Neural progenitor cell (in vitro differentiated cells): Measurements from ENCODE around the gene NPC2. TPM values are rescaled to one million over a fixed set of nuclear protein-coding genes. Genes with fewer than 3 reads are reported as not detected.

Experiments used
- DNase-seq: peaks from one replicate; pipeline ENCODE4 v3.0.0-alpha.2; 2016; ENCODE audit warnings: low spot score
- H2AFZ ChIP-seq: fragments of 200-600 bp; sonication (generic); replicated peaks from 2 replicates; pipeline ENCODE4 v1.6.1; 2016; ENCODE audit warnings: antibody characterized with exemption
- H3F3A ChIP-seq: fragments of 200-600 bp; sonication (generic); 2 replicates; pipeline ENCODE4 v1.6.1; 2016; ENCODE audit warnings: antibody characterized with exemption, low read depth
- H3K27ac ChIP-seq: fragments of 200-600 bp; sonication (generic); 2 replicates; pipeline ENCODE4 v1.5.1; 2016; ENCODE audit warnings: mild to moderate bottlenecking
- H3K27me3 ChIP-seq: fragments of 200-600 bp; sonication (generic); 2 replicates; pipeline ENCODE4 v1.6.1; 2016; ENCODE audit warnings: mild to moderate bottlenecking, moderate library complexity
- H3K36me3 ChIP-seq: fragments of 200-600 bp; sonication (generic); 2 replicates; pipeline ENCODE4 v1.5.1; 2016
- H3K4me1 ChIP-seq: fragments of 200-600 bp; sonication (generic); 2 replicates; pipeline ENCODE4 v1.6.1; 2016; ENCODE audit warnings: mixed run types
- H3K4me2 ChIP-seq: fragments of 200-600 bp; sonication (generic); 2 replicates; pipeline ENCODE4 v1.6.1; 2016
- H3K4me3 ChIP-seq: fragments of 200-600 bp; sonication (generic); 2 replicates; pipeline ENCODE4 v1.5.1; 2016
- H3K79me2 ChIP-seq: fragments of 200-600 bp; sonication (generic); 2 replicates; pipeline ENCODE4 v1.6.1; 2016; ENCODE audit warnings: low read depth
- H3K9ac ChIP-seq: fragments of 200-600 bp; sonication (generic); 2 replicates; pipeline ENCODE4 v1.6.1; 2016
- H3K9me3 ChIP-seq: fragments of 200-600 bp; sonication (generic); 2 replicates; pipeline ENCODE4 v1.5.1; 2016; ENCODE audit warnings: low read depth
- H4K20me1 ChIP-seq: fragments of 200-600 bp; sonication (generic); 2 replicates; pipeline ENCODE4 v1.6.1; 2016; ENCODE audit warnings: low read depth
- H3K27ac Mint-ChIP-seq: 3 replicates; pipeline ENCODE4 v1.8.0; 2021; ENCODE audit warnings: mixed read lengths
- H3K27me3 Mint-ChIP-seq: 2 replicates; pipeline ENCODE4 v1.8.0; 2022; ENCODE audit warnings: low read depth, mild to moderate bottlenecking, inconsistent platforms, moderate library complexity, mixed read lengths; ENCODE audit not compliant: insufficient read depth
- H3K36me3 Mint-ChIP-seq: 3 replicates; pipeline ENCODE4 v1.8.0; 2021; ENCODE audit warnings: mixed read lengths
- H3K4me1 Mint-ChIP-seq: 3 replicates; pipeline ENCODE4 v1.8.0; 2021; ENCODE audit warnings: mixed read lengths
- H3K4me3 Mint-ChIP-seq: 3 replicates; pipeline ENCODE4 v1.8.0; 2021; ENCODE audit warnings: mild to moderate bottlenecking, moderate library complexity, mixed read lengths
- H3K9me3 Mint-ChIP-seq: 3 replicates; pipeline ENCODE4 v1.8.0; 2020; ENCODE audit warnings: mixed read lengths
- EZH2 ChIP-seq: fragments of 200-600 bp; sonication (generic); IDR thresholded peaks from 2 replicates; pipeline ENCODE4 v1.6.1; 2017; ENCODE audit warnings: antibody characterized with exemption, mild to moderate bottlenecking, moderate library complexity
- EZH2phosphoT487 ChIP-seq: fragments of 200-600 bp; sonication (generic); IDR thresholded peaks from 2 replicates; pipeline ENCODE4 v1.6.1; 2017; ENCODE audit warnings: antibody characterized with exemption
- total RNA-seq: library from RNA; depleted of rRNA; stranded (reverse); fragments of >200 nt; gene quantifications from 2 replicates; pipeline ENCODE4 v1.2.3, GENCODE V29; 2015; ENCODE audit warnings: low replicate concordance
- TF ChIP-seq, protein P1 (sequence below): fragments of 200-600 bp; sonication (generic); IDR thresholded peaks from 2 replicates; pipeline ENCODE4 v1.5.1; 2017; ENCODE audit warnings: antibody characterized with exemption, mild to moderate bottlenecking

NPC2 gene
- total RNA-seq, 1 donor from 2014 or later: 371 TPM

DNA sequence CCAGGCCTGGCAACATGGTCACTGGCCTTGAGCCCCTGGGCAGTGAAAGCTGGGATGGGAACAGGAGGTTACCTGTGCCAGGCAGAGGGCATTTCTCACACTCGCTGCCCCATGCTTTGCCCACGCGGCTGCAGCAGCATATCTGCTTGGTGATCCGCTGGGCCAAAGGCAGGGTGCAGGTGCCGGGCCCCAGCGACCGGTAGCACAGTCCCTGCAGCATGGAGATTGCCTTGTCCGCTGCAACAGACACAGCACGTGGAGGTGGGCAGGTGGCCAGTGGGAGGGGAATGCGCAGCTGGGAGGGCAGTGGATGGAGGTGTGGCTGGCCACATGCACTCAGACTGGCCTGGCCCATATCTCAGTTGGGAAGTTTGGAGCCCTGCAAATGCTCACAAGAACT lies 35.8 kb upstream of the NPC2 start:
- Mint-ChIP-seq H3K4me3 (no peak overlapping the region), H3K9me3 (no peaks in the 10 kb centered on the region), H3K4me1 (peaks cover 4% of the 10 kb centered on the region), H3K27ac (no peak overlapping the region), H3K27me3 (peaks cover 5% of the 10 kb centered on the region), H3K36me3 (no peaks in the 10 kb centered on the region)
- no peaks in the 10 kb centered on the region for H3K79me2 ChIP-seq
- TF ChIP-seq, protein P1, sequence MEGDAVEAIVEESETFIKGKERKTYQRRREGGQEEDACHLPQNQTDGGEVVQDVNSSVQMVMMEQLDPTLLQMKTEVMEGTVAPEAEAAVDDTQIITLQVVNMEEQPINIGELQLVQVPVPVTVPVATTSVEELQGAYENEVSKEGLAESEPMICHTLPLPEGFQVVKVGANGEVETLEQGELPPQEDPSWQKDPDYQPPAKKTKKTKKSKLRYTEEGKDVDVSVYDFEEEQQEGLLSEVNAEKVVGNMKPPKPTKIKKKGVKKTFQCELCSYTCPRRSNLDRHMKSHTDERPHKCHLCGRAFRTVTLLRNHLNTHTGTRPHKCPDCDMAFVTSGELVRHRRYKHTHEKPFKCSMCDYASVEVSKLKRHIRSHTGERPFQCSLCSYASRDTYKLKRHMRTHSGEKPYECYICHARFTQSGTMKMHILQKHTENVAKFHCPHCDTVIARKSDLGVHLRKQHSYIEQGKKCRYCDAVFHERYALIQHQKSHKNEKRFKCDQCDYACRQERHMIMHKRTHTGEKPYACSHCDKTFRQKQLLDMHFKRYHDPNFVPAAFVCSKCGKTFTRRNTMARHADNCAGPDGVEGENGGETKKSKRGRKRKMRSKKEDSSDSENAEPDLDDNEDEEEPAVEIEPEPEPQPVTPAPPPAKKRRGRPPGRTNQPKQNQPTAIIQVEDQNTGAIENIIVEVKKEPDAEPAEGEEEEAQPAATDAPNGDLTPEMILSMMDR: no peak
- no peak for TF ChIP-seq EZH2phosphoT487
- no peak for TF ChIP-seq EZH2
- H3K4me1 ChIP-seq: peaks cover 10% of the 10 kb centered on the region
- H3K4me3 ChIP-seq: no peak overlapping the region
- H2AFZ ChIP-seq: no peak overlapping the region
- H3K27ac ChIP-seq: no peak overlapping the region
- H3K4me2 ChIP-seq: no peak overlapping the region
- no peaks in the 10 kb centered on the region for H3K9me3 ChIP-seq
- H3K36me3 ChIP-seq: no peaks in the 10 kb centered on the region
- no peaks in the 10 kb centered on the region for H3F3A ChIP-seq
- no peak overlapping the region for H3K9ac ChIP-seq
- H3K27me3 ChIP-seq: no peaks in the 10 kb centered on the region
- no peaks in the 10 kb centered on the region for H4K20me1 ChIP-seq
- DNase-seq: no peak

DNA sequence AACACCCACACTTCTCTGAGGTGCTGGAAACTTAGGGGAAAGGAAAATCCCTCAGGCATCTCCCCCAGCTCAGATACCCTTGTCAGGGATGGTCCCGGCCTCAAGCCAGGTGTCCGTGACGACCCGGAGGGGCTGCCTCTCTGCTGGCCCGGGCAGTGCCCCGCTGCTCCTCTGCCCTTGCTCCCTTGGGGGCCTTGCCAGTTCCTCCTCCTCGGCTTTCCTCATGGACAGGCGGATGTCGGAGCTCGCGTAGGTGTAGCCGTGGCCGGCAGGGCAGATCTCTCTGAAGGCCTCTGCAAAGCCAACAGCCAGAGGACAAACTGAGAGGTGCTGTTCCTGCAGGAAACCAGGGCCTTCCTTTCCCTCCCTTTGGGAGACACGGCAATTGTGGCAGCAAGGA lies 35.3 kb upstream of the NPC2 start:
- no peak overlapping the region for H3K4me2 ChIP-seq
- H3K9ac ChIP-seq: no peak overlapping the region
- no peaks in the 10 kb centered on the region for H3K36me3 Mint-ChIP-seq
- H3K4me1 Mint-ChIP-seq: peaks cover 7% of the 10 kb centered on the region
- TF ChIP-seq EZH2phosphoT487: no peak
- TF ChIP-seq EZH2: no peak
- no peak overlapping the region for H3K27ac Mint-ChIP-seq
- H3K4me3 Mint-ChIP-seq: no peak overlapping the region
- no peak for DNase-seq
- no peak overlapping the region for H2AFZ ChIP-seq
- H3K9me3 ChIP-seq: no peaks in the 10 kb centered on the region
- peaks cover 6% of the 10 kb centered on the region for H3K27me3 Mint-ChIP-seq
- H3K36me3 ChIP-seq: no peaks in the 10 kb centered on the region
- no peaks in the 10 kb centered on the region for H3K9me3 Mint-ChIP-seq
- no peaks in the 10 kb centered on the region for H3F3A ChIP-seq
- no peaks in the 10 kb centered on the region for H4K20me1 ChIP-seq
- H3K27me3 ChIP-seq: no peaks in the 10 kb centered on the region
- H3K4me3 ChIP-seq: no peak overlapping the region
- H3K79me2 ChIP-seq: no peaks in the 10 kb centered on the region
- peaks cover 14% of the 10 kb centered on the region for H3K4me1 ChIP-seq
- H3K27ac ChIP-seq: no peak overlapping the region

DNA sequence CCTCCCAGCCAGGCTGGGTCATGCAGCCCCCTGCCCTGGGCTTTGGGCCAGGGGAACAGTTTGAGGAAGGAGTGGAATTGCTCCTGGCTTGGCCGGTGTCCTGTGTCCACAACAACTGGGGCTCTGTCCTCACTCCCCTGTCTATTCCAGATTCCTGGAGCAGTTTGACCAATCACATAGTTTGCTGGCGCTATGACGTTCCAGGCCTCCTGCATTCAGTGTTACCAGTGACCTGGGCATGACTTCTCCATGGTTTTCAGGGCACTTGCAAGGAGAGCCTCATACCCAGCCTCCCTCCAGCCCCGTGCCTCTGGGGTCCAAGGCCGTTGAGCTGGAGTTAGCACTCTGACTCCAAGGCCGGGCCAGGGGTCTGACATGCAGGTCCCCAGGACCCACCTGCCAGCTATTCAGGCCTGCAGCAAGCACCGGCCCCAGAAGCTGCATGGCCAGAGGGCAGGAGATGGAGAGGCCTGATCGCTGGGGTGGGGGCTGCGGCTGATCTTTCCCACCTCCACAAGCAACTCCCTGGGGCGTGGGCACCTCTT lies 34.7 kb upstream of the NPC2 start:
- Histone ChIP-seq H3K79me2 (no peaks in the 10 kb centered on the region), H2AFZ (no peak overlapping the region), H3K4me3 (no peak overlapping the region), H3K27me3 (no peaks in the 10 kb centered on the region), H3K4me1 (peaks cover 14% of the 10 kb centered on the region), H3K36me3 (no peaks in the 10 kb centered on the region), H4K20me1 (no peaks in the 10 kb centered on the region), H3K9ac (no peak overlapping the region), H3F3A (no peaks in the 10 kb centered on the region), H3K4me2 (no peak overlapping the region), H3K9me3 (no peaks in the 10 kb centered on the region), H3K27ac (no peak overlapping the region)
- Mint-ChIP-seq H3K4me1 (peaks cover 11% of the 10 kb centered on the region), H3K4me3 (no peak overlapping the region), H3K36me3 (no peaks in the 10 kb centered on the region), H3K27ac (no peak overlapping the region), H3K27me3 (peaks cover 4% of the 10 kb centered on the region), H3K9me3 (no peaks in the 10 kb centered on the region)
- TF ChIP-seq EZH2 (no peak), EZH2phosphoT487 (no peak)
- TF ChIP-seq, protein P1: no peak
- DNase-seq: no peak

DNA sequence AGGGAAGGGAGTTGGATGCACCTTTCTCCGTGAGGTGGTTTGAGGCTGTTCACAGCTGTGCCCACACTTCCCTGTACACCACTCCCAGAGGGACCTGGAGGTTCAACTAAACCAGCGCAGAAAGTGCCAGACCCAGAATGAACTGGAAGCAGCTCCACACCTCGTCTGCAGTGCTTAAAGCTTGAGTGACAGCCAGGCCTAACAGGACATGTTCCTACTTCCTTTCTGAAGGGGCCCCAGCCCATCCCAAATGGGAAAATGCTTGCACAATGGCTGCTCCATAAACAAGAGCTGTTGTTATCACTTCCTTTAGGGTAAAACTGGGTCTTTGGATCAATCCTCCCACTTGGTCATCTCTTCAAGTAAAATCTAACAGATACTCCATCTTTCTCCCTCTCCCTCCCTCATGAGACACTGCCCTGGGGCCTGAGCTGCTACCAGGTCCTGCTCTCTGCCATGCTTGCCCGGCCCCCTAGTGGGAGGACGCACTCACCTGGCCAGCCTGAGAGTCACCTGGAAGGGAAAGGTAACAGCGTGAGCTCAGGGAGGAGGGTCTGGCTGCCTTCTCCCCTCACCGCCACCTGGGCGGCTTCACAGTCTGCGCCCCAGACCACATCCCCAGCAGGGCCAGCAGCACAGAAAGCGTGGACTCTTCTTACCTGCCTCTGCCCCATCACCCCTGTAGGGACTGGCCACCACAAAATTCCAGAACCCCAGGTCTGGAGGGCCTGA lies 33.9 kb upstream of the NPC2 start:
- DNase-seq: no peak
- no peaks in the 10 kb centered on the region for H3K27me3 ChIP-seq
- peaks cover 14% of the 10 kb centered on the region for H3K4me1 ChIP-seq
- no peak overlapping the region for H3K27ac ChIP-seq
- no peaks in the 10 kb centered on the region for H3K9me3 ChIP-seq
- Mint-ChIP-seq H3K36me3 (no peaks in the 10 kb centered on the region), H3K4me1 (peaks cover 7% of the 10 kb centered on the region), H3K9me3 (no peaks in the 10 kb centered on the region), H3K27me3 (peaks cover 4% of the 10 kb centered on the region), H3K4me3 (no peak overlapping the region), H3K27ac (no peak overlapping the region)
- no peak overlapping the region for H3K4me3 ChIP-seq
- no peaks in the 10 kb centered on the region for H4K20me1 ChIP-seq
- H3K4me2 ChIP-seq: no peak overlapping the region
- no peak for TF ChIP-seq EZH2
- no peak for TF ChIP-seq EZH2phosphoT487
- TF ChIP-seq, protein P1: no peak
- no peaks in the 10 kb centered on the region for H3F3A ChIP-seq
- no peaks in the 10 kb centered on the region for H3K36me3 ChIP-seq
- no peak overlapping the region for H3K9ac ChIP-seq
- no peak overlapping the region for H2AFZ ChIP-seq
- H3K79me2 ChIP-seq: no peaks in the 10 kb centered on the region
